ENCODE measurements around the gene PKMYT1. TPM values are rescaled to one million over a fixed set of nuclear protein-coding genes. Genes with fewer than 3 reads are reported as not detected.

The PKMYT1 gene
- polyA plus RNA-seq, 1 of the 3 experiments (the other 2 are of a cell fraction): 8.5 TPM

- TF ChIP-seq MEF2A (IDR thresholded peaks at IDR 0.05; ENCODE audit: borderline replicate concordance, low read depth) (no peak), GABPA (IDR thresholded peaks at IDR 0.05; ENCODE audit: low read depth) (no peak), YY1 (IDR thresholded peaks at IDR 0.05; ENCODE audit: low read depth) (no peak), TCF12 (IDR thresholded peaks at IDR 0.05) (no peak), RXRA (IDR thresholded peaks at IDR 0.05; ENCODE audit: borderline replicate concordance, low read depth) (no peak), FOSL2 (IDR thresholded peaks at IDR 0.05; ENCODE audit: borderline replicate concordance, low read depth) (no peak), FOXM1 (IDR thresholded peaks at IDR 0.05; ENCODE audit: low read depth) (no peak), ZBTB33 (IDR thresholded peaks at IDR 0.05; ENCODE audit: borderline replicate concordance, low read depth) (no peak)
- TF ChIP-seq, protein P1, sequence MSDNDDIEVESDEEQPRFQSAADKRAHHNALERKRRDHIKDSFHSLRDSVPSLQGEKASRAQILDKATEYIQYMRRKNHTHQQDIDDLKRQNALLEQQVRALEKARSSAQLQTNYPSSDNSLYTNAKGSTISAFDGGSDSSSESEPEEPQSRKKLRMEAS (IDR thresholded peaks at IDR 0.05; ENCODE audit: low read depth): no peak
- TF ChIP-seq, protein P2, sequence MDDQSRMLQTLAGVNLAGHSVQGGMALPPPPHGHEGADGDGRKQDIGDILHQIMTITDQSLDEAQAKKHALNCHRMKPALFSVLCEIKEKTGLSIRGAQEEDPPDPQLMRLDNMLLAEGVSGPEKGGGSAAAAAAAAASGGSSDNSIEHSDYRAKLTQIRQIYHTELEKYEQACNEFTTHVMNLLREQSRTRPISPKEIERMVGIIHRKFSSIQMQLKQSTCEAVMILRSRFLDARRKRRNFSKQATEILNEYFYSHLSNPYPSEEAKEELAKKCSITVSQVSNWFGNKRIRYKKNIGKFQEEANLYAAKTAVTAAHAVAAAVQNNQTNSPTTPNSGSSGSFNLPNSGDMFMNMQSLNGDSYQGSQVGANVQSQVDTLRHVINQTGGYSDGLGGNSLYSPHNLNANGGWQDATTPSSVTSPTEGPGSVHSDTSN (IDR thresholded peaks at IDR 0.05): no peak
Measured at GRCh38 chr16:2967721-2968161, 12.5 kb downstream of the PKMYT1 start (continued).

- peaks cover 0 to 40% of the 10 kb centered on the region in 2 experiments; a peak in 1 of 4 replicates for H3K4me1 ChIP-seq (ENCODE audit: control insufficient read depth in 1 of 2, insufficient read depth in 2 of 2, low read depth in 1 of 2, low read length in 1 of 2)
- H3K36me3 ChIP-seq (replicated peaks in 1 of 2; ENCODE audit: control insufficient read depth in 1 of 2, insufficient read depth in 2 of 2, low read length in 1 of 2): no peaks in the 10 kb centered on the region
- H4K20me1 ChIP-seq (ENCODE audit: insufficient read depth): peaks cover 18% of the 10 kb centered on the region; the same call in 1 of the 2 replicates
- H3K27me3 ChIP-seq (ENCODE audit: insufficient read depth): no peaks in the 10 kb centered on the region
- H3K4me3 ChIP-seq (ENCODE audit: low read depth in 2 of 2, low read length in 1 of 2): no peak overlapping the region
- CTCF ChIA-PET: interaction anchor here (0.7 to 1.7 kb wide), 3 partner anchors 17 to 64 kb away, joined by 3 to 6 read pairs (median 3); partner anchors contain the start of gene TNFRSF12A
- H3K4me2 ChIP-seq: no peak overlapping the region
- H3K9me3 ChIP-seq: no peaks in the 10 kb centered on the region
- no peak for DNase-seq
- H3K9ac ChIP-seq: no peak overlapping the region
- WGBS (ENCODE audit: low lambda C conversion rate): 98% methylated on average over 27 of the region's 51 CpGs
- no peaks in the 10 kb centered on the region; the same call in 1 of the 2 replicates for H3K79me2 ChIP-seq (ENCODE audit: insufficient read depth)
- H3K27ac ChIP-seq (ENCODE audit: low read depth in 2 of 2, low read length in 1 of 2): no peak overlapping the region
- no peak overlapping the region for H2AFZ ChIP-seq (ENCODE audit: low read depth)
- peaks cover 4% of the 10 kb centered on the region for H3F3A ChIP-seq (replicated peaks; ENCODE audit: insufficient read depth)
- H3K9me2 ChIP-seq: no peaks in the 10 kb centered on the region
- POLR2A ChIA-PET: no interaction called here
- TF ChIP-seq SMC3 (IDR thresholded peaks at IDR 0.05; ENCODE audit: low read depth, low read length) (no peak), EP300 (IDR thresholded peaks at IDR 0.05; ENCODE audit: borderline replicate concordance in 1 of 2, low read depth in 1 of 2, low read length in 1 of 2) (no peak), ZBTB33 (IDR thresholded peaks at IDR 0.05; ENCODE audit: borderline replicate concordance, low read depth) (no peak), GATA2 (CRISPR knock-in tag; IDR thresholded peaks at IDR 0.05) (no peak), FOSL2 (IDR thresholded peaks at IDR 0.05; ENCODE audit: borderline replicate concordance, low read depth) (no peak), TEAD4 (IDR thresholded peaks at IDR 0.05; ENCODE audit: borderline replicate concordance, insufficient read depth) (no peak), NRF1 (IDR thresholded peaks at IDR 0.05; ENCODE audit: low read depth, low read length) (no peak)
- TF ChIP-seq, protein P3, sequence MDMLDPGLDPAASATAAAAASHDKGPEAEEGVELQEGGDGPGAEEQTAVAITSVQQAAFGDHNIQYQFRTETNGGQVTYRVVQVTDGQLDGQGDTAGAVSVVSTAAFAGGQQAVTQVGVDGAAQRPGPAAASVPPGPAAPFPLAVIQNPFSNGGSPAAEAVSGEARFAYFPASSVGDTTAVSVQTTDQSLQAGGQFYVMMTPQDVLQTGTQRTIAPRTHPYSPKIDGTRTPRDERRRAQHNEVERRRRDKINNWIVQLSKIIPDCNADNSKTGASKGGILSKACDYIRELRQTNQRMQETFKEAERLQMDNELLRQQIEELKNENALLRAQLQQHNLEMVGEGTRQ (IDR thresholded peaks at IDR 0.05; ENCODE audit: borderline replicate concordance, low read depth, low read length): no peak
Measured at GRCh38 chr16:2967211-2967631, 13.0 kb downstream of the PKMYT1 start.

Data from SK-N-SH (cell line).